ENCODE measurements around the gene SOX18. TPM values are rescaled to one million over a fixed set of nuclear protein-coding genes. Genes with fewer than 3 reads are reported as not detected.
"Not testable (repeated sequence)": the region's sequence is repeated elsewhere in the genome, so short reads cannot be mapped to it uniquely, and the experiment has no call there.

Gene SOX18
- total RNA-seq, 4 donors from 2014 or later: 7.5 to 16.9 (median 10.6) TPM

DNA sequence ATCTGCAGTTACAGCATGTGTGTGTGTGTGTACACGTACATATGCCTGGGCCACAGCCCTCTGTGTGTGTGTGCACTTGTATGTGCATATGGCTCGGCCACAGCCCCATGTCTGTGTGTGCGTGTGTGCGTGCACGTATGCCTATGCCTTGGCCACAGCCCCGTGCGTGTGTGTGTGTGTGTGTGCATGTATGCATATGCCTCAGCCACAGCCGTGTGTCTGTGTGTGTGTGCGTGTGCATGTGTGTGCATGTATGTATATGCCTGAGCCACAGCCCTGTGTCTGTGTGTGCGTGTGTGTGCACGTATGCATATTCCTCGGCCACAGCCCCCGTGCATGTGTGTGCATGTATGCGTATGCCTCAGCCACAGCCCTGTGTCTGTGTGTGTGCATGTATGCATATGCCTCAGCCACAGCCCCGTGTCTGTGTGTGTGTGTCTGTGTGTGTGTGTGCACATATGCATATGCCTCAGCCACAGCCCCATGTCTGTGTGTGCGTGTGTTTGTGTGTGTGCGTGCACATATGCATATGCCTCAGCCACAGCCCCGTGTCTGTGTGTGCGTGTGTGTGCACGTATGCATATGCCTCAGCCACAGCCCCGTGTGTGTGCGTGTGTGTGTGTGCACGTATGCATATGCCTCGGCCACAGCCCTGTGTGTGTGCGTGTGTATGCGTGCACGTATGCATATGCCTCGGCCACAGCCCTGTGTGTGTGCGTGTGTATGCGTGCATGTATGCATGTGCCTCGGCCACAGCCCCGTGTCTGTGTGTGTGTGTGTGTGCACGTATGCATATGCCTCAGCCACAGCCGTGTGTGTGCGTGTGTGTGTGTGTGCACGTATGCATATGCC lies 28.1 kb downstream of the SOX18 start:
- no peak for DNase-seq
- Histone ChIP-seq H3K27ac (no peak overlapping the region), H3K9me3 (no peaks in the 10 kb centered on the region), H3K4me3 (replicated peaks in 1 of 3) (no peak overlapping the region), H3K4me1 (no peaks in the 10 kb centered on the region), H3K36me3 (peaks cover 81 to 83% of the 10 kb centered on the region in 2 donors), H3K27me3 (no peaks in the 10 kb centered on the region)
- TF ChIP-seq, protein P1, sequence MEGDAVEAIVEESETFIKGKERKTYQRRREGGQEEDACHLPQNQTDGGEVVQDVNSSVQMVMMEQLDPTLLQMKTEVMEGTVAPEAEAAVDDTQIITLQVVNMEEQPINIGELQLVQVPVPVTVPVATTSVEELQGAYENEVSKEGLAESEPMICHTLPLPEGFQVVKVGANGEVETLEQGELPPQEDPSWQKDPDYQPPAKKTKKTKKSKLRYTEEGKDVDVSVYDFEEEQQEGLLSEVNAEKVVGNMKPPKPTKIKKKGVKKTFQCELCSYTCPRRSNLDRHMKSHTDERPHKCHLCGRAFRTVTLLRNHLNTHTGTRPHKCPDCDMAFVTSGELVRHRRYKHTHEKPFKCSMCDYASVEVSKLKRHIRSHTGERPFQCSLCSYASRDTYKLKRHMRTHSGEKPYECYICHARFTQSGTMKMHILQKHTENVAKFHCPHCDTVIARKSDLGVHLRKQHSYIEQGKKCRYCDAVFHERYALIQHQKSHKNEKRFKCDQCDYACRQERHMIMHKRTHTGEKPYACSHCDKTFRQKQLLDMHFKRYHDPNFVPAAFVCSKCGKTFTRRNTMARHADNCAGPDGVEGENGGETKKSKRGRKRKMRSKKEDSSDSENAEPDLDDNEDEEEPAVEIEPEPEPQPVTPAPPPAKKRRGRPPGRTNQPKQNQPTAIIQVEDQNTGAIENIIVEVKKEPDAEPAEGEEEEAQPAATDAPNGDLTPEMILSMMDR (IDR thresholded peaks at IDR 0.05): no peak
- no peak for TF ChIP-seq POLR2A (IDR thresholded peaks at IDR 0.05)
- WGBS, 2 donors: 88 to 91% methylated on average over 18 to 36 of the region's 36 CpGs
- intact Hi-C loops (cut with DNase I): no loop called here

- no peak for TF ChIP-seq POLR2A (IDR thresholded peaks at IDR 0.05)
- TF ChIP-seq, protein P1 (IDR thresholded peaks at IDR 0.05): no peak
These were observed 33.8 kb downstream of the SOX18 start for GRCh38 chr20:64015635-64016034.

GRCh38 chr20:64012385-64013154 lies 36.9 kb downstream of the SOX18 start:
- H3K4me3 ChIP-seq (replicated peaks in 1 of 3); H3K4me1 ChIP-seq; H3K27me3 ChIP-seq; H3K9me3 ChIP-seq; DNase-seq; H3K27ac ChIP-seq; intact Hi-C loops (cut with DNase I): not testable (repeated sequence)
- peaks cover 35 to 70% of the 10 kb centered on the region in 2 donors for H3K36me3 ChIP-seq
- WGBS, 2 donors: 91 to 95% methylated on average over 7 to 12 of the region's 20 CpGs

More at GRCh38 chr20:64015635-64016034, 33.8 kb downstream of the SOX18 start:
- WGBS, 2 donors: 86 to 87% methylated on average over 2 of the region's 2 CpGs
- Histone ChIP-seq H3K27ac (no peak overlapping the region), H3K4me3 (replicated peaks in 1 of 3) (no peak overlapping the region), H3K36me3 (peaks cover 51 to 75% of the 10 kb centered on the region in 2 donors), H3K9me3 (no peaks in the 10 kb centered on the region), H3K27me3 (no peaks in the 10 kb centered on the region), H3K4me1 (no peaks in the 10 kb centered on the region)
- no peak for DNase-seq
- intact Hi-C loops (cut with DNase I): no loop called here

DNA sequence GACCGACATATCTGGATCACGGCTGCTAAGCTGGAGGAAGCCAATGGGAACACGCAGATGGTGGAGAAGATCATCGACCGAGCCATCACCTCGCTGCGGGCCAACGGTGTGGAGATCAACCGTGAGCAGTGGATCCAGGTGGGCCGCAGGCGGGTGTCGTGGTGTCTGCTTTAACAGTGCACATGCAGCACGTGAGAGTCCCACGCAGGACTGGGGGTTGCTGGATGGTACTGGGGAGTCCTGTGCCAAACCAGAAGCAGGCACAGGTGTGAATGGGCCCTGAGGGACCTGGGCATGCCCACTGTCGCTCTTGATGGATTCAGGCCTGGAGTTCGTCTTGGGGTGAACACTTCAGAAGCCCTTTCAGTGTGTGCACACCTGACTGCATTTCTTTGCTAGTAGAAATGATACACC lies 38.1 kb downstream of the SOX18 start:
- no peak for DNase-seq
- intact Hi-C loops (cut with DNase I): no loop called here
- Histone ChIP-seq H3K4me1 (no peaks in the 10 kb centered on the region), H3K27ac (no peak overlapping the region), H3K36me3 (peaks cover 23 to 64% of the 10 kb centered on the region in 2 donors), H3K4me3 (replicated peaks in 1 of 3) (no peak overlapping the region), H3K9me3 (no peaks in the 10 kb centered on the region), H3K27me3 (no peaks in the 10 kb centered on the region)
- TF ChIP-seq, protein P1 (IDR thresholded peaks at IDR 0.05): no peak
- TF ChIP-seq POLR2A (IDR thresholded peaks at IDR 0.05): no peak
- WGBS, 2 donors: 96 to 98% methylated on average over 14 to 16 of the region's 16 CpGs

DNA sequence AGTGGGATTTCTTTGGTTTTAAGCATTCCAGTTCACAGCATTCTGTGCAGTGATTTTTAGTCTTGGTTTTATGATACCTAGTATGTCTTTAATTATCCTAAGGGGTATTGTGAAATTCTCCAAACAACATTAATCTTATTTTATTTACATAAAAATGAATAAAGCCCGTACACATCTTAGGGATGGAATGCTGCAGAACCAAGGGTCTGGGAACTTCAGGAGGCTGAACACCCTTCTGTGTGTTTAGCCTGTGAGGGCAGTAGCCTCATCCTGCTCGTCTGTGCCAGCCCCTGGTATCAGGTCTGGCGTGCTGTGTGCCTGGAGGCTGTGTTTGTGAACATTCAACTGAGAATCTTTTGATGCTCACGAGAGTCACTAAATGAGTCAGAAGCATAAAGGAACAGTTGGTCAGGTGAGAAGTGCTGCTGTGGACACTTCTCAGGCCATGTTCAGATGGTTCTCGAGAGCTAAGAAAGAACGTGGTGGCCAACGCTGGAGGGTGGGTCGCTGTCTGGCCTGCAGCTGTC lies 38.7 kb downstream of the SOX18 start:
- H3K36me3 ChIP-seq: peaks cover 22 to 60% of the 10 kb centered on the region in 2 donors
- H3K4me3 ChIP-seq (replicated peaks in 1 of 3): no peak overlapping the region
- H3K9me3 ChIP-seq: no peaks in the 10 kb centered on the region
- H3K27ac ChIP-seq: no peak overlapping the region
- WGBS, 2 donors: 92% methylated on average over 8 of the region's 8 CpGs
- DNase-seq: no peak
- no peaks in the 10 kb centered on the region for H3K4me1 ChIP-seq
- intact Hi-C loops (cut with DNase I): no loop called here
- no peak for TF ChIP-seq POLR2A (IDR thresholded peaks at IDR 0.05)
- TF ChIP-seq, protein P1 (IDR thresholded peaks at IDR 0.05): no peak
- no peaks in the 10 kb centered on the region for H3K27me3 ChIP-seq

Data from thyroid gland (tissue), 4 donors.